Activated T-cell treated with anti-CD3 and anti-CD28 coated beads, Interleukin-2, amount 50 U/mL, for 48 hours (primary cell): Measurements from ENCODE around the gene OSBPL3.
"Not testable (repeated sequence)": the region's sequence is repeated elsewhere in the genome, so short reads cannot be mapped to it uniquely, and the experiment has no call there.

ENCODE experiments used
- DNase-seq, 2 experiments: peaks; one replicate each; pipeline ENCODE4 v3.0.0-alpha.2; 2020

OSBPL3 gene

GRCh38 chr7:24824896-24825295, 155.1 kb downstream of the OSBPL3 start:
- no peak for DNase-seq

GRCh38 chr7:24824400-24824799, 155.6 kb downstream of the OSBPL3 start:
- DNase-seq = no peak

- no peak for DNase-seq
Observed at GRCh38 chr7:24821754-24822054, 158.3 kb downstream of the OSBPL3 start.

GRCh38 chr7:24821045-24821753, 158.8 kb downstream of the OSBPL3 start:
- peak; percentile 81 to 87 for DNase-seq

- DNase-seq = no peak
Observed at GRCh38 chr7:24820730-24821044, 159.3 kb downstream of the OSBPL3 start.

- peak; percentile 79 to 81 for DNase-seq
Observed at GRCh38 chr7:24819916-24820689, 159.9 kb downstream of the OSBPL3 start.

GRCh38 chr7:24817339-24817738, 162.6 kb downstream of the OSBPL3 start:
- no peak for DNase-seq

GRCh38 chr7:24816868-24817267, 163.1 kb downstream of the OSBPL3 start:
- DNase-seq = no peak

GRCh38 chr7:24812305-24812945, 167.6 kb downstream of the OSBPL3 start:
- peak; percentile 60 to 66 for DNase-seq

- no peak for DNase-seq
Observed at GRCh38 chr7:24808518-24808917, 171.5 kb downstream of the OSBPL3 start.

- DNase-seq = no peak
Observed at GRCh38 chr7:24802300-24802699, 177.7 kb downstream of the OSBPL3 start.

- DNase-seq = no peak
Observed at GRCh38 chr7:24801883-24802282, 178.1 kb downstream of the OSBPL3 start.

GRCh38 chr7:24800667-24801066, 179.3 kb downstream of the OSBPL3 start:
- DNase-seq = no peak

GRCh38 chr7:24800073-24800472, 179.9 kb downstream of the OSBPL3 start:
- no peak for DNase-seq

GRCh38 chr7:24799506-24799905, 180.5 kb downstream of the OSBPL3 start:
- no peak for DNase-seq

GRCh38 chr7:24798261-24798660, 181.7 kb downstream of the OSBPL3 start:
- no peak for DNase-seq

GRCh38 chr7:24797270-24797669, 182.7 kb downstream of the OSBPL3 start:
- no peak for DNase-seq

- DNase-seq = no peak
Observed at GRCh38 chr7:24795407-24795767, 184.6 kb downstream of the OSBPL3 start.

- DNase-seq = not testable (repeated sequence)
Observed at GRCh38 chr7:24794751-24795406, 185.1 kb downstream of the OSBPL3 start.

- DNase-seq = no peak
Observed at GRCh38 chr7:24793982-24794648, 185.9 kb downstream of the OSBPL3 start.

GRCh38 chr7:24788961-24789576, 190.9 kb downstream of the OSBPL3 start:
- no peak for DNase-seq

- DNase-seq = no peak
Observed at GRCh38 chr7:24788075-24788474, 191.9 kb downstream of the OSBPL3 start.

- peak; percentile 42 to 43 for DNase-seq
Observed at GRCh38 chr7:24786941-24787340, 193.0 kb downstream of the OSBPL3 start.
